SK-N-SH (cell line): ENCODE data around the gene NIPAL3. TPM values are rescaled to one million over a fixed set of nuclear protein-coding genes. Genes with fewer than 3 reads are reported as not detected.

Source experiments
- CTCF ChIA-PET: fragments of 300-600, 350-600 bp; formaldehyde crosslinking; extraction: SDS; loops from one replicate; lab custom pipeline; 2021; lab: Yijun Ruan, JAX
- POLR2A ChIA-PET: fragments of 350-600 bp; sonication (Branson Sonifier 250); formaldehyde crosslinking; extraction: SDS; loops from one replicate; lab custom pipeline; 2020; ENCODE audit warnings: antibody characterized with exemption, inconsistent platforms; lab: Yijun Ruan, JAX
- DNase-seq: peaks from one replicate; pipeline ENCODE4 v3.0.0; 2012
- H2AFZ ChIP-seq: fragments of 200-600 bp; sonication (generic); 2 replicates; pipeline ENCODE4 v1.8.1; 2016; ENCODE audit warnings: antibody characterized with exemption, mild to moderate bottlenecking, low read depth
- H3F3A ChIP-seq: fragments of 200-600 bp; sonication (generic); replicated peaks from 2 replicates; pipeline ENCODE3; 2016; ENCODE audit warnings: antibody characterized with exemption, mild to moderate bottlenecking; ENCODE audit not compliant: insufficient read depth
- H3K27ac ChIP-seq, 2 experiments: fragments of 200-500 bp in 1 of 2; fragments of 200-600 bp in 1 of 2; sonication (Bioruptor generic) in 1 of 2; sonication (generic), shearing (Covaris generic) in 1 of 2; 2 replicates each; pipeline versions ENCODE4 v1.5.1 to v1.6.1; 2014 to 2016; ENCODE audit warnings: low read depth in 2 of 2, inconsistent platforms in 1 of 2, low read length in 1 of 2, mild to moderate bottlenecking in 1 of 2, mixed read lengths in 1 of 2
- H3K27me3 ChIP-seq: fragments of 200-600 bp; sonication (generic), shearing (Covaris generic); 2 replicates; pipeline ENCODE4 v1.6.1; 2016; ENCODE audit warnings: mixed run types; ENCODE audit not compliant: insufficient read depth
- H3K36me3 ChIP-seq, 2 experiments: fragments of 200-500 bp in 1 of 2; fragments of 200-600 bp in 1 of 2; sonication (Bioruptor generic) in 1 of 2; sonication (generic) in 1 of 2; replicated peaks in 1 of 2; 2 replicates each; pipeline versions ENCODE3 to v1.5.1; 2014 to 2016; ENCODE audit warnings: low read length in 1 of 2, mild to moderate bottlenecking in 1 of 2; ENCODE audit not compliant: insufficient read depth in 2 of 2, control insufficient read depth in 1 of 2
- H3K4me1 ChIP-seq, 2 experiments: fragments of 200-500 bp in 1 of 2; fragments of 200-600 bp in 1 of 2; sonication (Bioruptor generic) in 1 of 2; sonication (generic), shearing (Covaris generic) in 1 of 2; 2 replicates each; pipeline versions ENCODE4 v1.5.1 to v1.6.1; 2014 to 2016; ENCODE audit warnings: low read depth in 1 of 2, low read length in 1 of 2, mixed run types in 1 of 2; ENCODE audit not compliant: insufficient read depth in 2 of 2, control insufficient read depth in 1 of 2
- H3K4me2 ChIP-seq: fragments of 200-600 bp; sonication (generic), shearing (Covaris generic); 2 replicates; pipeline ENCODE4 v1.6.1; 2017; ENCODE audit warnings: mixed run types
- H3K4me3 ChIP-seq, 2 experiments: fragments of 200-500 bp in 1 of 2; fragments of 200-600 bp in 1 of 2; sonication (Bioruptor generic) in 1 of 2; sonication (generic), shearing (Covaris generic) in 1 of 2; 2 replicates each; pipeline versions ENCODE4 v1.5.1 to v1.8.1; 2014 to 2016; ENCODE audit warnings: low read depth in 2 of 2, inconsistent platforms in 1 of 2, low read length in 1 of 2, mild to moderate bottlenecking in 1 of 2, mixed read lengths in 1 of 2, moderate library complexity in 1 of 2
- H3K79me2 ChIP-seq: fragments of 200-600 bp; sonication (generic); 2 replicates; pipeline ENCODE4 v1.8.1; 2017; ENCODE audit warnings: mild to moderate bottlenecking; ENCODE audit not compliant: insufficient read depth
- H3K9ac ChIP-seq: fragments of 200-600 bp; sonication (generic); 2 replicates; pipeline ENCODE4 v1.6.1; 2017; ENCODE audit warnings: mixed run types
- H3K9me2 ChIP-seq: fragments of 200-600 bp; sonication (generic); 2 replicates; pipeline ENCODE4 v1.6.1; 2017; ENCODE audit warnings: mixed run types
- H3K9me3 ChIP-seq: fragments of 200-600 bp; sonication (generic); 2 replicates; pipeline ENCODE4 v1.6.1; 2017; ENCODE audit warnings: mixed run types, mild to moderate bottlenecking, moderate library complexity
- H4K20me1 ChIP-seq: fragments of 200-600 bp; sonication (generic); 2 replicates; pipeline ENCODE4 v1.6.1; 2017; ENCODE audit warnings: mild to moderate bottlenecking, mixed run types; ENCODE audit not compliant: insufficient read depth
- ELF1 ChIP-seq: IDR thresholded peaks from 2 replicates; pipeline ENCODE4 v1.4.0; 2012
- EP300 ChIP-seq, 2 experiments: IDR thresholded peaks; 2 replicates each; pipeline versions ENCODE4 v1.4.0 to v1.6.1; 2012; ENCODE audit warnings: borderline replicate concordance in 1 of 2, low read depth in 1 of 2, low read length in 1 of 2
- EZH2phosphoT487 ChIP-seq: fragments of 200-600 bp; sonication (generic); IDR thresholded peaks from 2 replicates; pipeline ENCODE4 v1.6.1; 2017; ENCODE audit warnings: low read depth, mixed run types, mild to moderate bottlenecking, antibody characterized with exemption, moderate library complexity, borderline replicate concordance
- FOXJ3 ChIP-seq: sonication (generic); formaldehyde crosslinking; IDR thresholded peaks from 2 replicates; pipeline ENCODE4 v1.5.1; 2020; ENCODE audit warnings: mild to moderate bottlenecking, missing genetic modification reagents
- FOXM1 ChIP-seq: IDR thresholded peaks from 2 replicates; pipeline ENCODE4 v1.4.0; 2012; ENCODE audit warnings: low read depth, mild to moderate bottlenecking
- GABPA ChIP-seq: IDR thresholded peaks from 2 replicates; pipeline ENCODE4 v1.4.0; 2012; ENCODE audit warnings: low read depth, mild to moderate bottlenecking
- IRF3 ChIP-seq: fragments of 150-350 bp; IDR thresholded peaks from 2 replicates; pipeline ENCODE4 v1.6.1; 2016; ENCODE audit warnings: mild to moderate bottlenecking, low read depth, low read length
- JUND ChIP-seq: IDR thresholded peaks from 2 replicates; pipeline ENCODE4 v1.4.0; 2012
- MEF2A ChIP-seq: IDR thresholded peaks from 2 replicates; pipeline ENCODE4 v1.4.0; 2012; ENCODE audit warnings: low read depth, borderline replicate concordance
- MXI1 ChIP-seq: IDR thresholded peaks from 2 replicates; pipeline ENCODE4 v1.6.1; 2012; ENCODE audit warnings: mild to moderate bottlenecking, low read depth, low read length, improper control_type of control experiment
- NRF1 ChIP-seq: IDR thresholded peaks from 2 replicates; pipeline ENCODE4 v1.6.1; 2012; ENCODE audit warnings: low read depth, mild to moderate bottlenecking, low read length
- PBX3 ChIP-seq: IDR thresholded peaks from 2 replicates; pipeline ENCODE4; 2012
- RCOR1 ChIP-seq: fragments of 150-350 bp; IDR thresholded peaks from 2 replicates; pipeline ENCODE4 v1.6.1; 2017; ENCODE audit warnings: antibody characterized with exemption, low read length
- REST ChIP-seq: IDR thresholded peaks from 2 replicates; pipeline ENCODE4 v1.6.1; 2012; ENCODE audit warnings: mild to moderate bottlenecking, low read depth, low read length, moderate library complexity
- RFX5 ChIP-seq: IDR thresholded peaks from 2 replicates; pipeline ENCODE4 v1.6.1; 2012; ENCODE audit warnings: mild to moderate bottlenecking, improper control_type of control experiment, low read length
- RXRA ChIP-seq: IDR thresholded peaks from 2 replicates; pipeline ENCODE4 v1.4.0; 2012; ENCODE audit warnings: low read depth, mild to moderate bottlenecking, borderline replicate concordance
- SIN3A ChIP-seq: IDR thresholded peaks from 2 replicates; pipeline ENCODE4 v1.6.1; 2012; ENCODE audit warnings: low read depth, mild to moderate bottlenecking, low read length, moderate library complexity, borderline replicate concordance
- TAF1 ChIP-seq: IDR thresholded peaks from 2 replicates; pipeline ENCODE4 v1.6.1; 2012; ENCODE audit warnings: low read depth, mild to moderate bottlenecking, low read length, moderate library complexity, borderline replicate concordance
- USF1 ChIP-seq: IDR thresholded peaks from 2 replicates; pipeline ENCODE4 v1.4.0; 2012; ENCODE audit warnings: low read depth, borderline replicate concordance
- YY1 ChIP-seq: IDR thresholded peaks from 2 replicates; pipeline ENCODE4 v1.4.0; 2012; ENCODE audit warnings: low read depth, mild to moderate bottlenecking
- WGBS: methylation state at CpG from one replicate; pipeline ENCODE4 v1.1.6; 2017; ENCODE audit warnings: low lambda C conversion rate; 5-methylcytosine and 5-hydroxymethylcytosine counted together
- polyA plus RNA-seq, 3 experiments: library from polyadenylated mRNA; depleted of rRNA; stranded (reverse); fragments of >200 nt; gene quantifications; 2 replicates each; pipeline ENCODE4 v1.2.3, GENCODE V29; 2012

NIPAL3 gene
- polyA plus RNA-seq, 1 of the 3 experiments (the other 2 are of a cell fraction), result 20.3 TPM

DNA sequence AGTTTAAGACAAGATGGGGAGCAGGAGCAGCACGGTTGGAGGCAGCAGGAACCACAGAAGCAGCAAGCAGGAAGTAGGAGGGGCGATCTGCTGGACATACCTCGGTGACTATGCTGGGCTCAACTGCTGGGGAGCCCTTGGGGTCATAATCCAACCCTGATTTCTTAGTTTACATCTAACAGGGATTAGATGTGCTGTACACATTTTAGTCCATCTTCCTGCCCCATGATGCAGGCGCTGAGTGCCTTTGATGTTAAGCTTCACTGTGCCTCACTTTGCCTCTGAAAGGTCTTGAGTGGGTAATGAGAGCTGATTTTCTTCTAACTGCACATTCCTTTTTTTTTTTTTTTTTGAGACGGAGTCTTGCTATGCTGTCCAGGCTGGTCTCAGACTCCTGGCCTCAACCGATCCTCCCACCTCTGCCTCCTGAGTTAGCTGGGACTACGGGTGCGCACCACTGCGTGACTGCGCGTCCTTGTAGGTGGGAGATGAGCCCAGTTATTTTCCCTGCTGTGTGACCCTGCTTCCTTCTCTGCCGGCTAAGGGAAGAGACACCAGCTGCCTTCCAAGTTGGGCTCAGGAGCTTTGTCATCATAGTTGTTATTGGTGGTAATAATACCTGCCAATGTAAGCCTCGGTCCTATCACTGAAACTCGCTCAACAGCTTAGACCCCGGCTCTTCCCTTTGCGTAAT, 85.9 kb downstream of the NIPAL3 start:
- Histone ChIP-seq H2AFZ (peak overlapping the region; percentile 71), H4K20me1 (no peaks in the 10 kb centered on the region), H3K27ac (no peak overlapping the region)
- no peak for DNase-seq
- WGBS, result 88% methylated on average over 15 of the region's 16 CpGs
- TF ChIP-seq RFX5 (no peak), NRF1 (no peak), RCOR1 (no peak), PBX3 (no peak), REST (no peak), SIN3A (no peak), JUND (no peak), RXRA (no peak), YY1 (no peak), IRF3 (no peak), FOXM1 (no peak), MXI1 (no peak), ELF1 (no peak), USF1 (no peak), MEF2A (no peak), EP300 (IDR thresholded peaks at IDR 0.05; ENCODE audit: borderline replicate concordance in 1 of 2, low read depth in 1 of 2, low read length in 1 of 2) (no peak), GABPA (no peak), FOXJ3 (CRISPR knock-in tag) (no peak), TAF1 (no peak), EZH2phosphoT487 (no peak)
- TF ChIP-seq, all 33 proteins: peak for 0
- POLR2A ChIA-PET, result interaction anchor here (0.6 kb wide), 1 partner anchor 646 kb away, joined by 3 read pairs; no protein-coding TSS in a partner anchor
- peaks cover 0 to 5% of the 10 kb centered on the region in 2 experiments for H3K36me3 ChIP-seq
- no peaks in the 10 kb centered on the region for H3K9me2 ChIP-seq
- peaks cover 0 to 7% of the 10 kb centered on the region in 2 experiments; a peak in 1 of 4 replicates for H3K4me1 ChIP-seq
- peak overlapping the region; percentile 86 for H3K4me2 ChIP-seq
- peaks cover 4% of the 10 kb centered on the region for H3F3A ChIP-seq
- no peaks in the 10 kb centered on the region for H3K27me3 ChIP-seq
- peaks cover 20% of the 10 kb centered on the region for H3K79me2 ChIP-seq
- H3K9ac ChIP-seq, result peak overlapping the region; percentile 82
- peak overlapping the region; percentile 78 to 82; a peak in 3 of 4 replicates for H3K4me3 ChIP-seq
- no peaks in the 10 kb centered on the region for H3K9me3 ChIP-seq
- CTCF ChIA-PET, result interaction anchor here (1.0 to 3.1 kb wide), 6 partner anchors 10 to 301 kb away, joined by 3 to 12 read pairs (median 6); partner anchors contain the start of gene NIPAL3
